Esophagus (tissue), 2 donors: ENCODE results near the gene CNPPD1. TPM values are rescaled to one million over a fixed set of nuclear protein-coding genes. Genes with fewer than 3 reads are reported as not detected.

Experiments used
- H3K27ac ChIP-seq, 2 donors: one replicate each; pipeline ENCODE4 v1.5.1; 2013; ENCODE audit warnings: low read depth in 2 of 2, mild to moderate bottlenecking in 2 of 2, inconsistent platforms in 1 of 2, low read length in 1 of 2, moderate library complexity in 1 of 2
- H3K27me3 ChIP-seq, 2 donors: one replicate each; pipeline ENCODE4 v1.6.1; 2013; ENCODE audit warnings: low read length in 2 of 2, control low read depth in 1 of 2, mild to moderate bottlenecking in 1 of 2; ENCODE audit not compliant: insufficient read depth in 2 of 2, control insufficient read depth in 1 of 2
- H3K36me3 ChIP-seq, 2 donors: one replicate each; pipeline ENCODE4 v1.6.1; 2013; ENCODE audit warnings: low read length in 1 of 2; ENCODE audit not compliant: control insufficient read depth in 2 of 2, insufficient read depth in 2 of 2
- H3K4me1 ChIP-seq, 2 donors: one replicate each; pipeline ENCODE4 v1.6.1; 2013; ENCODE audit warnings: low read length in 1 of 2; ENCODE audit not compliant: control insufficient read depth in 2 of 2, insufficient read depth in 2 of 2
- H3K4me3 ChIP-seq, 2 donors: one replicate each; pipeline ENCODE4 v1.5.1; 2013; ENCODE audit warnings: low read length in 2 of 2, mild to moderate bottlenecking in 2 of 2, low read depth in 1 of 2, moderate library complexity in 1 of 2
- H3K9me3 ChIP-seq, 2 donors: one replicate each; pipeline ENCODE4 v1.6.1; 2013; ENCODE audit warnings: mild to moderate bottlenecking in 2 of 2, low read depth in 1 of 2, low read length in 1 of 2, moderate library complexity in 1 of 2; ENCODE audit not compliant: control insufficient read depth in 2 of 2, insufficient read depth in 1 of 2
- WGBS, 2 donors: extraction: QIAGEN DNeasy Blood & Tissue Kit; methylation state at CpG; one replicate each; pipeline ENCODE4 v1.1.7; 2013; 5-methylcytosine and 5-hydroxymethylcytosine counted together
- polyA plus RNA-seq, 2 donors: library from polyadenylated mRNA; stranded (reverse); fragments of 200-250 nt; gene quantifications; one replicate each; pipeline ENCODE4 v1.2.3, GENCODE V29; 2013
- donor health status: healthy with polysubstance abuse.
- donor health status: Bipolar disorder and iron deficiency.

The CNPPD1 gene
- polyA plus RNA-seq, 2 donors = 39.5 to 50.6 TPM

DNA sequence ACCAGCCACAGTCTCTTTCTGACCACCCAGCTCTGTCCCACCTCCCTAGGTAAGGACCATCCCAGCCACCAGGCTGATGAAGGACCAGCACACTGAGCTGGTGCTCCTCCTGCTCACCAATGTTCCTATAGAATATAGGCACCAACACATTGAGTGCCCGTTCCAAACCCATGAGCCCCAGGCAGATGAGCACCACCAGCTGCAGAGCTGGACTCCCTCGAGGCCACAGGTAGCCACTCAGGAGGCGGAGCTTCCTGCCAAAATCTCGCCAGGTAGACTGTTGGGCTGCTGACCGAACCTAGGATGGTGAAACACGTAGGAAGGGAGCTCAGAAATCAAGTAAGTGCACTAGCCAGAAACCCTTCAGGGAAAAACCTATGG is 39.8 kb upstream of the CNPPD1 start:
- H3K27me3 ChIP-seq = no peaks in the 10 kb centered on the region
- no peaks in the 10 kb centered on the region for H3K9me3 ChIP-seq
- 86 to 89% methylated on average over 6 of the region's 6 CpGs for WGBS, 2 donors
- H3K27ac ChIP-seq = no peak overlapping the region
- H3K4me3 ChIP-seq = no peak overlapping the region
- H3K36me3 ChIP-seq = peaks cover 4 to 46% of the 10 kb centered on the region in 2 donors
- H3K4me1 ChIP-seq = peaks cover 0 to 11% of the 10 kb centered on the region in 2 donors

DNA sequence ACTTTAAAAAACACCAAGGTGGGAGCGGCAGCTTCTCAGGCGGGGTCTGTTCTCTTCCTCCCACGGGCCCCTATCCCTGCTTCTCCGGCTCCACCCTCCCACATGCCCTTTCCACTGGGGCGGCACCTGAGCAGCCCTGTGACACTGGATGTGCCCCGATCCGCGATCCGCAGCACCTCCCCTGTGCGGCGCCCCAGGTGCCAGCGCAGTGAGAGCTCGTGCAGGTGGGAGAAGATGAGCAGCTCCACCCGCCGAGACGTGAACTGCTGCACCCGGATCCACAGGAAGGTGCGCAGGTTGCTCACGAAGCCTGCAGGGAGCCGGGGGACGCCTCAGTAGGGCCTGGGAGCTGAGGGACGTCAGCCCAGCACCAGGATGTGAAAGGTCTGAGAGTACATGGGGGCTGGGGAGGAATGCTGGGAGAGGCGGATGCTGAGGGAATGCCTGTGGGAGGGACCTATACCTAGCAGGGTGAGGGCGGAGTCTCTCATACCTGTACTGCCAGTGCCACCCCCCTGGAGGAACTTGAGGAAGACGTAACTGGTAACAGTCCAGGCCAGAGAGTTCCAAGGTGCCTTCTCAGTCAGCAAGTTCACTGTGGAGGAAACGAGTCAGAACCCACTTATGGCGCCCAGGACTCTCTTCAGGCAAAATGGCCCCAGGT is 39.3 kb upstream of the CNPPD1 start:
- H3K9me3 ChIP-seq = no peaks in the 10 kb centered on the region
- peaks cover 3 to 42% of the 10 kb centered on the region in 2 donors for H3K36me3 ChIP-seq
- H3K4me3 ChIP-seq = no peak overlapping the region
- H3K27ac ChIP-seq = no peak overlapping the region
- H3K4me1 ChIP-seq = peaks cover 0 to 11% of the 10 kb centered on the region in 2 donors
- no peaks in the 10 kb centered on the region for H3K27me3 ChIP-seq
- WGBS, 2 donors = 90% methylated on average over 27 of the region's 27 CpGs

DNA sequence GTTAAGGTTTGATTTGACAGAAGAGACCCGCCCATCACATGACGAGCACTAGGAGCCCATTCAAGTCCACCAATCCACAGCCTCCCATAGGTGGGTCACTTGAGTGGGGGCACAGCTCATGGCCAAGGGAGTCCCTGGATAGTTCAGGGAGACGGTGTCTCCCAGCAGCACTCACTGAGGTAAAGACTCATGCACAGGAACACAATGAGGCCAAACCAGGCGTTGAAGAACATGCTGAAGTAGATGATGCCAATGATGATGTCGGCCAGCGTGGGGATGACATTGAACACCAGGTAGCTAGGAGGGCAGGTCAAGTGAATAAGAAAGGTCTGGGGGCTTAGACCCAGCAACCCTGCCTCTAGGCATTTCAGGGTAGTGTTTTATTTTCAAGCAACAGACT is 38.1 kb upstream of the CNPPD1 start:
- H3K27me3 ChIP-seq = no peaks in the 10 kb centered on the region
- H3K4me1 ChIP-seq = peaks cover 0 to 11% of the 10 kb centered on the region in 2 donors
- 91 to 92% methylated on average over 6 of the region's 6 CpGs for whole genome bisulfite sequencing, 2 donors
- no peak overlapping the region for H3K27ac ChIP-seq
- H3K36me3 ChIP-seq = peaks cover 5 to 43% of the 10 kb centered on the region in 2 donors
- H3K9me3 ChIP-seq = no peaks in the 10 kb centered on the region
- no peak overlapping the region for H3K4me3 ChIP-seq

DNA sequence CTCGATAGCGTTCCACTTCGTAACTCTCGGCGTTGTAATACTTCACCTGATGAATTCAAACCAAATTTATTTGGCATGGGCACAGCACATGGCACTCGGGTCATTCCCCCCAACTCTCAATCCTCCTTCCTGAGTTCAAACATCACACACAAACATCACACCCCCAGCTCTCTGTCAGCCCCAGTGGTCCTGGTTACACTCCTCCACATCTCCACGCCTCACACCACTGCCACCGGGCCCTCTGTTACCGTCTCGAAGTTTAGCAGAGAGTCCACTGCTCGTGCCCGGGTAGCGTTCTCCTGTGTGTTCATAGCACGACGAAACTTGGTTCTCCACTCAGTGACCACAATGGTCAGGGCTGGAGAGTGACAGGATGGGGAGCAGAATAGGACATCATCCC is 37.4 kb upstream of the CNPPD1 start:
- H3K4me1 ChIP-seq = peaks cover 0 to 4% of the 10 kb centered on the region in 2 donors
- H3K27ac ChIP-seq = no peak overlapping the region
- no peak overlapping the region for H3K4me3 ChIP-seq
- H3K9me3 ChIP-seq = no peaks in the 10 kb centered on the region
- H3K36me3 ChIP-seq = peaks cover 5 to 44% of the 10 kb centered on the region in 2 donors
- WGBS, 2 donors = 95 to 96% methylated on average over 15 of the region's 15 CpGs
- H3K27me3 ChIP-seq = no peaks in the 10 kb centered on the region

DNA sequence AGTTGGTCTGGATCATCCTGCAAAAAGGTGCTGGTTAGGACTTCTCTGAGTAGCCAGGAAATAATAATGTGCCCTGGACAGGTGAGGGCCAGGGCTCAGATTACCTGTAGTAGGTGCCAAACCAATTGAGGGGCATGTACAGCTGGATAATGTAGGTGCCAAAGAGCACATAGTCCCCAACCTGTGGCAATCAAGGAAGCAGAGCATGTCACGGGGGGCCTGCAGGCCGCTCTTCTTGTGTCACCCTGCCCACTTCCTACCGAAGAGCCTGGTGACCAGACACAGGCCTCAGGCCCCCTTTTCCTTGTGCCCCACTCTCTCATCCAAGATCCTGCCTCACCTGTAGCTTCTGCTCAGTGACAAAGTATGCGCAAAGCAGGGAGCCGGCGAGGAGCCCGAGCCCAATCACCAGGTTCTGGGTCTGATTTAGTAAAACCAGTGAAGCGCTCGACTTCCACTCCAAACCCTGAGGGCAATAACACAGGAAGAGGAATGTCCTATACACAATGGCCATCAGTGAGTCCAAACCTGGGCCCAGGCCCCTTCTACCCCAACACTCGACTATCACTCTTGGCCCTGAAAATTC is 36.9 kb upstream of the CNPPD1 start:
- no peaks in the 10 kb centered on the region for H3K27me3 ChIP-seq
- H3K27ac ChIP-seq = no peak overlapping the region
- H3K4me1 ChIP-seq = peaks cover 0 to 2% of the 10 kb centered on the region in 2 donors
- H3K9me3 ChIP-seq = no peaks in the 10 kb centered on the region
- H3K36me3 ChIP-seq = peaks cover 5 to 48% of the 10 kb centered on the region in 2 donors
- 93 to 94% methylated on average over 10 of the region's 10 CpGs for WGBS, 2 donors
- H3K4me3 ChIP-seq = no peak overlapping the region

DNA sequence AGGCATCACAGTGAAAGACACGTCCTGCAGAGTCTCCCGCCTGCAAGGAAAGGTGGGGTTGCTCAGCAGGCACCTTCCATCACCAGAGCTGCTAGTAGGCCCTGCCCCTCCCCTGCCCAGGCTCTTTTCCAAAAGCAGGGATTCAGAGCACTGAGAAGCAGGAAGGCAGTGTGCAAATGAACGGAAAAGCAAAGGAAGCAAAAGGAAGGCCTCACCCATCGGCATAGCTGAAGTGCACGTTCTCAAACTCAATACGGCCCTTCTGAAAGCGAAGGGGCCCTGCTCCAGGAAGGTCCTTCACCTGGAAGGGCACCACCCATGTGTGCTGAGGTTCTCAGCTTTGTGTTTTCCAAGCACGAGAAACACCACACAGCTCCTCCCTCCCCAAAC is 36.3 kb upstream of the CNPPD1 start:
- Histone ChIP-seq H3K4me3 (no peak overlapping the region), H3K4me1 (peaks cover 0 to 5% of the 10 kb centered on the region in 2 donors), H3K9me3 (no peaks in the 10 kb centered on the region), H3K27ac (no peak overlapping the region), H3K27me3 (no peaks in the 10 kb centered on the region), H3K36me3 (peaks cover 5 to 53% of the 10 kb centered on the region in 2 donors)
- 80 to 83% methylated on average over 8 of the region's 8 CpGs for WGBS, 2 donors

DNA sequence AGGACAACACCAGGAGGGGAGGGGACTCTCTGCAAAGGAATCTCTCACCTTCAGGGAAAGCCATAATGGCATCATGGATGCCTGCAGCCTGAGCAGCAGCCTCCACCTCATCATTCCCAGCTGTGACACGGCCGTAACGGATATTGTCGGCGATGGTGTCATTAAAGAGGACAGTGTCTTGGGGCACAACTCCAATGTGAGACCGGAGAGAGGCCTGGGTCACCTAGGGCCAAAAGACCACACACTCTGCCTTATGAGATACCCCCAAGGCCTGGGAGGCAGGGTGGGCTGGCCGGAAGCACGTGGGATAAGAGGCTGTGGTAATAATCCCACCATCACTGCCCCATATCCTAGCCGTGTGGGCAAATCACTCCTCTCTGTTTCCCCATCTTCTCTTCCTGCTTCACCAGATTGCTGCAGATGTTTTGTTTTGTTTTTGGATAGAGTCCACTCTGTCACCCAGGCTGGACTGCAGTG is 34.2 kb upstream of the CNPPD1 start:
- H3K27ac ChIP-seq = peak overlapping the region in 1 of 2 donors; percentile 33
- WGBS, 2 donors = 89 to 90% methylated on average over 9 of the region's 9 CpGs
- peaks cover 5 to 48% of the 10 kb centered on the region in 2 donors for H3K36me3 ChIP-seq

DNA sequence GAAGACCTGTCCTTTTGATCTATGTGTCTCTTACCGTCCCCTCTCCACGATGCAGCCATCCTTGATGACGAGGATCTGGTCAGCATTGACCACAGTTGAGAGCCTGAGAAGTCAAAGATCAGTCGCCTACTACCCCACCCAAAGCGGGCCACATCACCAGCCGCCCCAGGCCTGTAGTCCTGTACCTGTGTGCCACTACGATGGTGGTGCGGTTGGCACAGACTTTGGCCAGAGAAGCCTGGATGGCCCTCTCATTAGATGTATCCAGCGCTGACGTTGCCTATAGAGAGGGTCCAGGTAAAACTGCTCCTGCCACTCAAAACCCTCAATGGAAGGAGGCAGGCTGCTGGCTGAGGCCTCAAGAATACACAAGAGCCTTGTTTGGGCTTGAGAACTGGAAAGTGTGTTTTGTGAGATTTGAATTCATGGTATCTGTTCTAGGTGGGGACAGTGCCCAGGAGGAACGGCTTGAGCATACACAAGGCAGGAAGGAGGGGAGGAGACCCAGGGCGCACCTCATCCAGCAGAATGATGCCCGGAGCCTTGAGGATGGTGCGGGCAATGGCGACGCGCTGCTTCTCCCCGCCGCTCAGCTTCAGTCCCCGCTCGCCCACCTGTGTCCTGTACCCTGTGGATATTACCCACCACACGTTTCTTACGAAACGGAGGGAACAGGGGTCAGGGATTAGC is 33.6 kb upstream of the CNPPD1 start:
- peaks cover 0 to 13% of the 10 kb centered on the region in 2 donors for H3K4me1 ChIP-seq
- H3K27ac ChIP-seq = no peak overlapping the region
- H3K9me3 ChIP-seq = no peaks in the 10 kb centered on the region
- no peaks in the 10 kb centered on the region for H3K27me3 ChIP-seq
- 93 to 94% methylated on average over 24 of the region's 24 CpGs for WGBS, 2 donors
- H3K36me3 ChIP-seq = peaks cover 5 to 46% of the 10 kb centered on the region in 2 donors
- no peak overlapping the region for H3K4me3 ChIP-seq

More for the DNA sequence above, 34.2 kb upstream of the CNPPD1 start:
- Histone ChIP-seq H3K9me3 (no peaks in the 10 kb centered on the region), H3K4me3 (no peak overlapping the region), H3K4me1 (peaks cover 0 to 13% of the 10 kb centered on the region in 2 donors), H3K27me3 (no peaks in the 10 kb centered on the region)

DNA sequence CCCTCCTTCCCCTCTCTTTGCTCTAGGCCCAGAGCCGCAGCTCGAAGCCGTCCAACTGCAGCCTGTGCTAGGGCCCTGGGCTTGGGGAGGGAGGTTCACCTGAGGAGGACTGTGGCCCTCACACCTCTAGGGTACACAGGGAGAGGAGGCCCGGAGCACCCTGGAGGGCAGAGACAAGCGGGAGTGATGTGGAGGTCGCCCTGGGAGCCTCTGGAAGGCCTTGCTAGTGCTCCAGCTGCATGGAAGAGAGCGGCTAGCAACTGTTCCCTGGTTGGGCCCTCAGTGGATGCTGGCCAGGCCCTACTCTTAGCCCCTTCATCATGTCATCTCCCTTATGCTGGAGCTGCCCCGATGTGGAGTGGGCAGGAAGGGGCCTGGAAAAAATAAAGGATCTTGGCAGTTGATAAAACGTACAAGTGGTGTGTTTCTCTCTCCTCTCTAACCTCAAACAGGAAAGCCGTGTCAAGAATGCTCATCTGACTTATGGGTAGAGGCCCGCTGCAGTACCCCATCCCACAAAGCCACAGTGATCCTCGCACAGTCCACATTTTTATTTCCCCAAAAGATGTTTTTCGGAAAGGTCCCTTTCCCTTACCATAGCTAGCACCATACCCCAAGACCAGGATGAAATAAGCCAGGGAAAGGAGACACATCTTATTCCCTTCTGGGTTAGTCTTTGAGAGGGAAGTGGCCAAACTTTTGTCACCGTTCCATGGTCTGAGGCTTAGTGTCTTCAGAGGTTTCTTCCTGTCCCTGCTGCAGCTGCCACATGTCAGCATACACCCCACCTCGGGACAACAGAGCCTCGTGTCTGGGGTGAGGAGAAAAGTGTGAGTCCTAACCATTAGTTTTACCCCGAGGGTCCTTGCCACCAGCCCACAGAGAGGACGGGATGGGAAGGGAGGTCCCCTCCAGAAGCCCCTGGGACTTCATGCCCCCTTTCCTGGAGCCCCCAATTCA is 32.8 kb upstream of the CNPPD1 start:
- WGBS, 2 donors = 78 to 81% methylated on average over 18 of the region's 18 CpGs
- peak overlapping the region; percentile 5 to 57 for H3K27ac ChIP-seq
- H3K36me3 ChIP-seq = peaks cover 5 to 42% of the 10 kb centered on the region in 2 donors
- no peaks in the 10 kb centered on the region for H3K9me3 ChIP-seq
- H3K27me3 ChIP-seq = no peaks in the 10 kb centered on the region
- H3K4me1 ChIP-seq = peaks cover 0 to 13% of the 10 kb centered on the region in 2 donors
- no peak overlapping the region for H3K4me3 ChIP-seq
